GM21737 (cell line): Measurements from ENCODE around the gene LPCAT2.

Source experiments
- ATAC-seq: cut with Tn5 transposase; IDR thresholded peaks from one replicate; pipeline ENCODE4 v1.9.1; 2021; ENCODE audit warnings: mild to moderate bottlenecking, moderate library complexity; ENCODE audit not compliant: unreplicated experiment

Gene LPCAT2

DNA sequence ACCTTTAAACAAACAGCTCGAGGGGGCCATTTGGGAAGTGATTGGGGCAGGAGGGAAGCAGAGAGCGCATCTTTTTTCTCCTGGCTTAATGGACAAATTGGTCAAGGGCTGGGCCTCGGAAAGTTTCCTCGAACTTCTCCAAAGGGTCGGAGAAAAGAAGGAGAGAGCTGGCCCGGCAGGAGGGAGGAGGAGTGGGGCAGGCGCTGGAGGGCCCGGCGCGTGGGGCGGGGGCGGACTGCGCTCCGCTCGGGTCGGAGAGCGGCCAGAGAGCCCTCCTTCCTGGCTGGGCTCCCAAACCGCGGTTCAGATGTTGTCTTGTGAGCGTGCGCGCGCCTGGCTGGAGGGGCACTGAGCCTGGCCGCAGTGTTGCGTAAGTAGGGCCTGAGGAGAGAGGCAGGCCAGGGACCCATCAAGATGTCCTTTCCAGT is 28.6 kb upstream of the LPCAT2 start:
- ATAC-seq = no peak

- ATAC-seq = no peak
Measured at GRCh38 chr16:55481023-55481422, 27.8 kb upstream of the LPCAT2 start.

DNA sequence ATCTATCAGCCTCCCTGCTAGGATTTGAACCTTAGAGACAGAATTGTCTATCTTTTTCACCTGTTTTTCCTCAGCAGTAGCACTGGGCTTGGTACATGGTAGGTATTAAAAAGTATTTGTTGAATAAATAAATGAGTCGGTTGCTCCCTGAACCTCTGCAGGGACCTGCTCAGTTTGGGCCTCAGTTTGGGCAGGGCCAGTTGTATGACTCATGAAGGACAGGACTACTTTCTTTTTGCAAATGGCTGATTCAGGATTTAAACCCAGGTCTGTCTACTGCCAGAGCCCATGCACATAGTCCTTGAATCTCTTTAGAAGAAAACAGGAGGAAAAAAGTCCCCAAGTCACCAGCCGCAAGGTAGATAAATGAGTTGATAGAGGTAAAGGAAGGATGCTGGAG is 26.8 kb upstream of the LPCAT2 start:
- ATAC-seq = no peak

DNA sequence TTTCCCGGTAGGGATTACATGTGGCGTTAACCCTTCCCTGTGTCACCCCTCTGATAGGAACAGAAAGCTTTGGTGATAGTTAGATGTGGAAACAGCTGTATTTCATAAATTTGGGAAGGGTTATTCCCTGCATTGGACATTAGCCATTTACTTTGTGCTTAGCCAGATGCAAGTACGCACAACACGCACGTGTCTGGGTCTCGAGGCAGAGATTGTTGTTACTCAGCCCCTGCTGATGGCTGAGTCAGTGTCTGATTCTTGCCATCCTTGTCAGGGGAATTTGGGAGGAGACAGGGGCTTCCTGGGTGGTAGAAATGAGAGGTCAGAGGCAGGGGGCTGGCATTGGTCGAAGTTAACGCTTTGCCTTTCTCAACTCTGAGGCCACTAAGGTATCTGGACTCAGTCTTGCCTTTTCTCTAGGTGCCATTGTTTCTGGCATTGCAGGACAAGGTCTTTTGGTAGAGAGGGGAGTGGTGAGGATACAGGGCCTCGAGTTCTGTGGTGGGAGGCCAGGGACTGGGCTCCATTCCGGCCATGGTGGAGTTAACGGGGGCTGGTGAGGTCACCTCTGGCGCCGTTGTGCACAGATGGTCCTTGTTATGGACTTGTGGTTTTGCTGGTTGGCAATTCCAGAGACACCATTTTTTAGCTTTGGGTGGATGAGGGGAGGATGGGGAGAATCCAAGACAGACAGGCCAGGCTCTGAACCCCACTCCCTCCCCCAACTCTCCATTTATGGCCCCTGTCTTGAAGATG is 21.6 kb upstream of the LPCAT2 start:
- no peak for ATAC-seq

DNA sequence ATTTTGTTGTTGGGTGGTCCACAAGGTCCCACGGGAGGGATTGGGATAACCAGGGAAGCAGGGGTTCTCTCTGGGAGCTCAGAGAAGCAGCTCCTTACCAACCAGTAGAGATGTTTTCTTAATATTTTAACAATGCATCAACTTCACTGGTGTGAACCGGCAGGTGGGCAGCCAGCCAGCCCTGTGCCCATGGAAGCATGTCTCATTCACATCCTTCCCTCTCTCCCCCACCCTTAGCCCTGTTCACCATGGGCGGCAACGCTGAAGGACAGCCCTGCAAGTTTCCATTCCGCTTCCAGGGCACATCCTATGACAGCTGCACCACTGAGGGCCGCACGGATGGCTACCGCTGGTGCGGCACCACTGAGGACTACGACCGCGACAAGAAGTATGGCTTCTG is 20.6 kb upstream of the LPCAT2 start:
- ATAC-seq = no peak

- ATAC-seq = no peak
Measured at GRCh38 chr16:55489119-55489955, 19.5 kb upstream of the LPCAT2 start.

GRCh38 chr16:55489956-55490265 is 19.0 kb upstream of the LPCAT2 start:
- no peak for ATAC-seq

GRCh38 chr16:55490301-55490700 is 18.6 kb upstream of the LPCAT2 start:
- ATAC-seq = no peak

- ATAC-seq = no peak
Measured at GRCh38 chr16:55491691-55492090, 17.2 kb upstream of the LPCAT2 start.

GRCh38 chr16:55492756-55493380 is 16.0 kb upstream of the LPCAT2 start:
- ATAC-seq = no peak

- no peak for ATAC-seq
Measured at GRCh38 chr16:55494994-55495421, 13.9 kb upstream of the LPCAT2 start.

DNA sequence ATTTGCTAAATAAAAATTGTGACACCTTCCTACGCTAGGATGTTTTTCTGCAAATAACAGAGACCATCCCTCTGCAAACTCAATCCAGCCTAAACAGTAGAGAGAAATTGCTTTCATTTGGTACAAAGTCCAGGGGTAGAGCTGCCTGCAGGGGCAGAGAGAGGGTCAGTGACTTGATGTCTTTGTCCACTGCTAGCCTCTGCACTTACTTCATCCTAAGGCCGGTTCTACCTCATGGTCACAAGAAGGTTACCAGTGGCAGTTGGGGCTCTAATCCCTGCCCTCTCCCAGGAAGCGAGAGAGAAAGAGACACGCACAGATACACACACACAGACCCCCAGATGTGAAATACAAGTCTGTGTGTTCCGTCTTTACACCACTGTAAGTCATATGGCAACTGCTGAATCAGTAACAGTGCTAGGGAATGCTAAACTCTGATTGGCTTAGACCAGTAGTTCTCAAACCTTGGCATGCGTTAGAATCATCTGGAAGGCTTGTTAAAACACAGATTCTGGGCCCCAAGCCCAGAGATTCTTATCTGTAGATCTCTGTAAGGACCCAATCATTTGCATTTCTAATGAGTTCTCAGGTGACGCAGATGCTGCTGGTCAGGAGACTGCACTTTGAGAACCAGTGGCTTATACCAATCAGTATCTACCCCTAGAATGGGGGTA is 13.1 kb upstream of the LPCAT2 start:
- no peak for ATAC-seq

- ATAC-seq = no peak
Measured at GRCh38 chr16:55496509-55497145, 12.2 kb upstream of the LPCAT2 start.

DNA sequence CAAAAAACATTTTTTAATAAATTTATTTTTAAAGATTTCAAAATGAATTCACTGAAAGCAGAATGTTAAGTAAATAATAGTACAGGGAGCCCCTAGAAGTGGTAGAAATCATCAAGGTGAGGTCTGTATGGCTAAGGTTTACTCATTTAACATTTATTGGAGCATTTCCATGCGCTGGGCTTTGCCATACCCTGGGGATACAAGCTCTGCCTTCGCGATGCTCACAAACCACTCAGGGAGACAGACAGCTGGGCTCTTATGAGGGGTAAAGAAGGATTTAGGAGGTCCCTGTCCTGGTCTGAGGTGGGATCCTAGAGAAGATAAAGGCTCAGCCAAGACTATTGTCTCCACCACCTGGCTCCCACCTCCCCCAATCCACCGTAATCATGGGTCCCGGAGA is 11.3 kb upstream of the LPCAT2 start:
- ATAC-seq = no peak

DNA sequence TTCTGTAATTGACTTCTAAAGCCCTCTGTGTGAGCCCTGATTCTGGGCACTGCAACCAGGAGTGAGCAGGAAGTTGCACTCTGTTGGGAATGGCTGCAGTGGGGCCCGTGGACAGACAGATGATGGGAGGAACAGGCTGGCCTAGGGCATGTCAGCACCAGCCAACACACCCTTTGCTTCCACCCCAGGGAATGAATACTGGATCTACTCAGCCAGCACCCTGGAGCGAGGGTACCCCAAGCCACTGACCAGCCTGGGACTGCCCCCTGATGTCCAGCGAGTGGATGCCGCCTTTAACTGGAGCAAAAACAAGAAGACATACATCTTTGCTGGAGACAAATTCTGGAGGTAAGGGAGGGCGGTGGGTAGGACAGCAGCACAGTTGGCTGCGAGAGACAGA is 10.8 kb upstream of the LPCAT2 start:
- ATAC-seq = no peak

DNA sequence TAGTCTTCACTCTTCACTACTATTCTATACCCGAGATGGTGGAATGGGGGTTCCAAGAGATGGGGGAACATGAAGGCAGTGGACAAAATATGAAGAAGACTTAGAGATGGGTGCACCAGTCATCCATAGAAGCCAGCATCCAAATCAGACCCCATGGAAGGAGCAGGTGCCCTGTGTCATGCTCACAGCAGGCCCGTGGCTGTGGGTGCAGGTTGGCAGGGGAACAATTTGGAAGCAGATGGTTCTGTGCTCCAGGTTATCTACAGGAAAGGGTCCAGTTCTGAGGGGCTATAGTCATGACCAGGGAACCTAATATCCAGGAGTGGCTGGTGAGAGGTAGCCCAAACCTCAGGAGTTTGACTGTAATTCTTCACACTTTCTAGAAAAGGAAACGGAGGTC is 9.6 kb upstream of the LPCAT2 start:
- no peak for ATAC-seq

GRCh38 chr16:55499951-55500529 is 8.8 kb upstream of the LPCAT2 start:
- no peak for ATAC-seq

GRCh38 chr16:55500530-55501011 is 8.3 kb upstream of the LPCAT2 start:
- no peak for ATAC-seq

DNA sequence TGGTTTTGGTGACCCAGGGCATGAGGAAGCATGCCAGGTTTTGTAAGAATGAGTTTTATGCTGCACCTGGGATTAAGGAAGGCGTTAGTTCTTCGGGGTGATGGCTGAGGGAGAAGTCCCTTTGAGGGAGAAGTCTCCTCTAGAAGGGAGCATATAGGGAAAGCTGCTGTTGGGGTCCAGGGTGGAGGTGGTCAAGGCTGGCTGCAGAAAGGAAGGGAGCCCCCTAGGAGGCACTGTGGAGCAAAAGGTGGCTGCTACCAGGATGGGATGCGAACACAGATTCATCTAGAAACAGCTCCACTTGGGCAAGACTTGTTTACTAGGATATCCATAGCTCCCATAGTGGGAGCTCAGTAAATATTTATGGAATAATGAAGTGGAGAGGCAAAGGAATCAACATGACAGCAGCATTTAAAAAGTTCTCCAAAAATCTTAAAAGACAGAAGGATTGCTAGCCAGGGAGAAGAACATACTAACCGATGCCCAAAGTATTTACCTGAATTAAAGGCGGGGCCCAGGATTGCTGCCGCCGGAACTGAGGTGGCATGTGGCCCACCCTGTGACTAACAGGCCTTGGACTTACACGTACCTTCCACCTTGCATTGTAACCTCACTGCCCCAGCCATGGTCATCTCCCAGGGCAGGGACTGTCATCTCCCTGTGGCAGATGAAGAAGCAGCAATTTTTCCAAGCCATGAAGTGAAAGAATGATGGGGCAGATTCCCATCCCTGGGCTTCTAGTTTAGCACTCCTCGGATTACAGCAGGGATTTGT is 7.1 kb upstream of the LPCAT2 start:
- no peak for ATAC-seq
